ENCODE measurements around the gene C1GALT1.

DNA sequence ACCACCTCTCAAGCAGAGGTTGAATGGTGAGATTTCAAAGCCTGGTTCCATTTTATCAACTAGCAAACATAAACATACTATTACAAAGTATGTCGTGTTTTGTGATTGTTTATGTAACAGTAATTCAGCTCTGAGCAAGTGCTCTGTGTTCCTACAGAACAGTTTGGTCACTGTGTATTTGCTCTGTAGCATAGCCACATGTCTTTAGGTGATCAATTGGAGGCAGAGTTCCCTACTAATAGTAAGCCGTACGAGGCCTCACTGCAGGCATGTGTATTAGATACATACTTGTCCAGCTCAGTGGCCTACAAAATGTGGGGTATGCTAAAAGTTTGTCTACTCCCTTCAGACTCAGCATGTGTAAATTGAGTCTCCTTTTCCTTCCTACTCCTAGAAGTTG lies 53.0 kb downstream of the C1GALT1 start:
- TF ChIP-seq EZH2 (IDR thresholded peaks at IDR 0.05; ENCODE audit: borderline replicate concordance) (no peak), EZH2phosphoT487 (IDR thresholded peaks at IDR 0.05; ENCODE audit: low read depth, severe bottlenecking, unreplicated experiment) (no peak)
- TF ChIP-seq, protein P1, sequence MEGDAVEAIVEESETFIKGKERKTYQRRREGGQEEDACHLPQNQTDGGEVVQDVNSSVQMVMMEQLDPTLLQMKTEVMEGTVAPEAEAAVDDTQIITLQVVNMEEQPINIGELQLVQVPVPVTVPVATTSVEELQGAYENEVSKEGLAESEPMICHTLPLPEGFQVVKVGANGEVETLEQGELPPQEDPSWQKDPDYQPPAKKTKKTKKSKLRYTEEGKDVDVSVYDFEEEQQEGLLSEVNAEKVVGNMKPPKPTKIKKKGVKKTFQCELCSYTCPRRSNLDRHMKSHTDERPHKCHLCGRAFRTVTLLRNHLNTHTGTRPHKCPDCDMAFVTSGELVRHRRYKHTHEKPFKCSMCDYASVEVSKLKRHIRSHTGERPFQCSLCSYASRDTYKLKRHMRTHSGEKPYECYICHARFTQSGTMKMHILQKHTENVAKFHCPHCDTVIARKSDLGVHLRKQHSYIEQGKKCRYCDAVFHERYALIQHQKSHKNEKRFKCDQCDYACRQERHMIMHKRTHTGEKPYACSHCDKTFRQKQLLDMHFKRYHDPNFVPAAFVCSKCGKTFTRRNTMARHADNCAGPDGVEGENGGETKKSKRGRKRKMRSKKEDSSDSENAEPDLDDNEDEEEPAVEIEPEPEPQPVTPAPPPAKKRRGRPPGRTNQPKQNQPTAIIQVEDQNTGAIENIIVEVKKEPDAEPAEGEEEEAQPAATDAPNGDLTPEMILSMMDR (IDR thresholded peaks at IDR 0.05; ENCODE audit: poor library complexity): no peak

Data from hepatocyte (in vitro differentiated cells).